Fibroblast of skin of abdomen (primary cell): Measurements from ENCODE around the gene ANKRD55. TPM values are rescaled to one million over a fixed set of nuclear protein-coding genes. Genes with fewer than 3 reads are reported as not detected.
"Not testable (repeated sequence)": the region's sequence is repeated elsewhere in the genome, so short reads cannot be mapped to it uniquely, and the experiment has no call there.

Experiments used
- DNase-seq: peaks from one replicate; pipeline ENCODE4 v3.0.0-alpha.2; 2013
- polyA plus RNA-seq, 2 experiments: library from polyadenylated mRNA; unstranded; fragments of 120-200 nt; gene quantifications; one replicate each; pipeline ENCODE4 v1.2.1, GENCODE V29; 2013; ENCODE audit not compliant: insufficient read length in 2 of 2

The ANKRD55 gene
- polyA plus RNA-seq (2013, experiment 1 of 2; ENCODE audit: insufficient read length): 0.19 TPM
- 0.09 TPM for polyA plus RNA-seq (2013, experiment 2 of 2; ENCODE audit: insufficient read length)

DNA sequence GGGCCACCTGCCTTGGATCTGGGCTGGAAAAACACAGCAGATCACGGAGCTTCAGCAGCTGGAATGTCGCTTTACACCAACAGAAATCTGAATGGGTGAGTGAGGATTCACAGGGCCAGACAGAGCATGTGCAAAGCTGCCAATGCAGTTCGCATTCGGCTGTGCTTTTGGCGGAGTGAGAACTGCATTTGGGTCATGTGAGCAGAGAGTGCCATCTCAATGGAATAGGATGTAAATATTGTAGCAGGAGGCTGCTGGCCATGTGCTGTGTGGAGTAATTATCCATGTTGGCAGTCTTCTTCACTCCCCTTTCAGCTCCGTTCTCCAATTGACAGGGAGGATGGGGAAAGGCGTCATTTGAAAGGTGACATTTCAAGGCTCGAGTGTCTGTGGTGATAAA, at the start of gene ANKRD55:
ANKRD55 (minus strand) TSS at position 101 of the 400 bp plus-strand sequence. CDS start 417 bp downstream, outside the sequence.
- peak; percentile 13 for DNase-seq

DNA sequence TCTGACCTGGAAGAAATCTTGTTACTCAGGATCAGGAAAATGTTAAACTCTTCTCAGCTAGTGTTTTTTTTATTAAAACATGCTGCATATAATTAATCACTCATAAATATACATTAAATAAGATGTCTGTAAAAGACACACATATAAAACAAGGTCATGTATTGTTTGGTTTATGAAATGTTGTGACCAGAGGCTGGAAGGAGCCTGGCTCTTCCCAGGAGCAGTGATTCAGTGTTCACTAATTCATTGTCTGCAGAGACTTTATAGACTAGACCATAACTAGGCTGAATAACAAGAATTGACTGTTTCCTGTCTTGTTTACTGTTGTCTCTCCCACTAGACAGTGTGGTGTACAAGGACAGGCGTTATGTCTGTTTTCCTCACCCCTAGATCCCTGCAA, 49.1 kb upstream of the ANKRD55 start:
- peak; percentile 28 for DNase-seq

DNA sequence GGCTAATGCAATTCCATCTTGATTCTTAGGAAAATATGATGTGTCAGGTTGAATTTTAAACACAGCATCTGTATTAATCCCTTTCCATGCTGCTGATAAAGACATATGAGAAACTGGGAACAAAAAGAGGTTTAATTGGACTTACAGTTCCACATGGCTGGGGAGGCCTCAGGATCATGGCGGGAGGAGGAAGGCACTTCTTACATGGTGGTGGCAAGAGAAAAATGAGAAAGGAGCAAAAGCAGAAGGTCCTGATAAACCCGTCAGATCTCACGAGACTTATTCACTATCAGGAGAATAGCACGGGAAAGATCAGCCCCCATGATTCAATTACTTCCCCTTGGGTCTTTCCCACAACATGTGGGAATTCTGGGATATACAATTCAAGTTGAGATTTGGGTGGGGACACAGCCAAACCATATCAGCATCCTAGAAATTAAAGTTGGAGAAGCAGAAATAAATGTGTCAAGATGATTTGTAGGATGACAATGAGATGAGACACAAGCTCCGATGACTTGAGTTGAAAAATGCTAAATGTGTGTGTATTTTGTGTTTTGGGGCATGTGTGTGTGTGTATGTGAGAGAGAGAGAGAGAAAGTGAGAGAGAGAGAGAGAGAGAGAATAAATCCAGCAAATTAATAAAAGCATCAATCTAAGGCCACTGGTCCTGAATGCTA, 48.5 kb upstream of the ANKRD55 start:
- peak; percentile 65 for DNase-seq

- peak; percentile 90 for DNase-seq
These were observed 46.8 kb upstream of the ANKRD55 start for GRCh38 chr5:56279979-56280378.

DNA sequence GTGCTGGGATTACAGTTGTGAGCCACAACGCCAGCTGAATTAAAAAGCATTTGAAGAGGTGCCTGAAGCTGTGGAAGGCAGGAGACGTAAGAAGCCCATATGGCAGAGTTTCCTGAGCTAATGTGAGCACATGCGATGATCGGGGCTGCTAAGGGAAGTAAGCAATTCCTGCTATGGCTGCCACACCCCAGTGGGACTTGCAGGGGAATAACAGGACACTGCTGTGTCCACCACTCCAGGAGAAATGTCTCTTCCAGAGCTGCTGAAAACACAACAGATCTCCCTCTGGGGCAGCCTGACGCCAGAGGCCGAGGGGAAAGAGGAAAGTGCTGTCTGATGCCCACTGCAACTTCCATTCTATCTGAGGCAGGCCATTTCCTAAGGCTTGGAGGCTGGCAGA, 46.2 kb upstream of the ANKRD55 start:
- DNase-seq: peak; percentile 45

GRCh38 chr5:56278335-56278753, 45.2 kb upstream of the ANKRD55 start:
- peak; percentile 99 for DNase-seq

- DNase-seq: no peak
These were observed 44.4 kb upstream of the ANKRD55 start for GRCh38 chr5:56277573-56277972.

GRCh38 chr5:56273376-56273955, 40.3 kb upstream of the ANKRD55 start:
- DNase-seq: no peak

- no peak for DNase-seq
These were observed 39.6 kb upstream of the ANKRD55 start for GRCh38 chr5:56272765-56273164.

- DNase-seq: peak; percentile 83
These were observed 37.6 kb upstream of the ANKRD55 start for GRCh38 chr5:56270568-56271392.

GRCh38 chr5:56270058-56270457, 36.9 kb upstream of the ANKRD55 start:
- no peak for DNase-seq

DNA sequence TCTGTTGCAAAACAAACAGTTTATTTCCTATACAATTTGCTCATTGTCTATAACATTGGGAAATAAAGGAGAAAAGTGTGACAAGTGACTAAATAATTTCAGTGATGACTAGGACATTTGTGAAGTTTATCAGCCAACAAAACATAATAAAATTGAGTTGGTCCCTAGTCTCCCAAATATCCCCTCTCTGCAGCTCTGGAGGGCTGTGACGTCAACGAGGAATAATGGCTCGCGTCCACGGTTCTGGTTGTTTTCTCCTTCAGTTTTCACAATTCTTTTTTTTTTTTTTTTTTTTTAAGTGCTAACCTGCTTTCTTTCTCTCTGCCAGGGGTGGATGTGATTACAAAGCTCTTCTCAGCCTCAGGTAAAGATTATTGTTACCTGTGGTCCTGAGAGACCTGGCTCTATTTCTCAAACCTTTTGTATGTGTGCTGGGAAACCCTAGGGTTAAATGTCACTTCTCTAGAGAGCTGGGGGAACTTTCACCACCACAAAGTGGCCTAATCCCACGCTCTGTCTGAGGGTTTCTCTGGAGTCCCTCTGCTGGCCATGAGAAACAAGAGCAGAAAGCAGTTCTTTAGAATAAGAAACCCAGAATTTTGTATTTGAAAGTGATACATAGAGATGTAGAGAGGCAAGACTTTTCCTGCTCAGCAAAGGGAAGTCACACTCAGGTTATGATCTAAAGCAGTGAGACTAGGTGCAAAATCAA, 36.2 kb upstream of the ANKRD55 start:
- peak; percentile 58 for DNase-seq

GRCh38 chr5:56268707-56269106, 35.6 kb upstream of the ANKRD55 start:
- DNase-seq: not testable (repeated sequence)

- DNase-seq: no peak
These were observed 34.7 kb upstream of the ANKRD55 start for GRCh38 chr5:56267856-56268255.

DNA sequence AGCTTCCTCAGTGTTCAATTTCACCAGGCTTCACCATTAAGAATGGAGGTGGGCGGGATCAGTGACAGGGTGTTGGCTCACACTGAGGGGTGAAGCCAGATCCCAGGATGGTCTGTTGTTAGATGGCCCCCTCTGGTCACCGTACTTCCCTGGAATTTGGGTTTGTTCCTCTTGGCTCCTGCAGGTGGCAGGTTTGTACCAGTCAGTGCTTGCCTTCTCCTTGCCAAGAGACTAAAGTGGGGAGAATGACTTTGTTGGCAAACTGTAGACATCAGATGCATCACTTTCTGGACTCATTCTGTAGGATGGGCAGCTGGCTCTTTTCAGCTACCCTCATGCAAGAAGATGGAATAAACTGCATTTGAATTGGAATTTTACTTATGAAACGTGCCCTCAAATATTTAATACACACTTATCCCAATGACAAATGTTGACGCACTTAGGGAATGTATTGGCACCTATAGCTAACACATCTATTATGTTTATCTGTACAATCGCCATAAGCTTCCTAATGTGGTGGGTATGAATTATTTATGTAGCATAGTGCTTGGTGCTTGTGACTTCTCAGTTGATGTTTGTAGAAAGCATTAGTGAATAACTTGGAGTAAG, 31.4 kb upstream of the ANKRD55 start:
- DNase-seq: peak; percentile 41

DNA sequence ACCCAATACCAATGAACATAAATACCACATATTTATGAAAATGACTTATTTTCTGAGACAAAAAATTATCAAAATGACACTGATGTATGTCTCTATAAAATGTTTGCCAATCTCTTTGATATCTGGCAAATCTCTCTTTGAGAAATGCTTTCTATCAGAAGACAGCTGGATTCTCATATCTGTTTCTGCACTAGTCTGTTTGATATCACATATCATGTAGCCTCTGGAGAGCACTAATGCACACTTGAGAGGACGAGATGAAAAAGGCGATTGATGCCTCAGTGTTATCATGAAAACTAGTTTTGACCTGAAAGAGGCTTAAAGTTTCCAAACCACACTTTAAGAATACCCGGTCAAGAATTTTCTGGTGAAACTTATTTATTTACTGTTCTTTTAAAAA, 29.1 kb upstream of the ANKRD55 start:
- no peak for DNase-seq

DNA sequence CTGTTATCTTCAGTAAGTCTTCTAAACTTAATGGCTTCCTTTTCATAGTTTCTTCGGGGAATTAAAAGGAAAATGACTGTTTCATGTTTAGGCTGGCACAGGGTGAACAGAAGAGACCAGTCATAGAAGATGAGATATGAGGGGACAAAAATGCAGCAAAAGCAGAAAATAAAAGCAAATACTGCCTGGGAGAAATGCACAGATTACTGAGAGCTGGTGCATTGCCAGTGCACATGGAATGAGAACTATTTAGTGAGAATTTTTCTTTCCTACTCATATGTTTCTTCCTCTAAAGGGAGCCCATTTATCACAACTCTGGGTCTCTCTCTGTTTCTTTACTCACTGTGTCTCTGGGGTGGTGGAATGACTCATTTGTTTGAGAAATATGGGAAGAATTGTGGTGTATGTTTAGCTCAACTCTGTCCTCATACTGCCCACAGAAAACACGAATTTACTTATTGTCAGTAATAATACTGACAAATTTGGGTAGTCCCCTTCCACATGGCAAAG, 25.9 kb upstream of the ANKRD55 start:
- peak; percentile 98 for DNase-seq

- DNase-seq: not testable (repeated sequence)
These were observed 24.8 kb upstream of the ANKRD55 start for GRCh38 chr5:56257763-56258529.

GRCh38 chr5:56257010-56257409, 23.9 kb upstream of the ANKRD55 start:
- DNase-seq: no peak

GRCh38 chr5:56255502-56255901, 22.4 kb upstream of the ANKRD55 start:
- no peak for DNase-seq

- no peak for DNase-seq
These were observed 20.8 kb upstream of the ANKRD55 start for GRCh38 chr5:56253924-56254323.
